PC-3 (cell line): ENCODE results near the gene FHIP2A. TPM values are rescaled to one million over a fixed set of nuclear protein-coding genes. Genes with fewer than 3 reads are reported as not detected.

Source experiments
- ATAC-seq: fragments of 200-7000 bp; cut with Tn5 transposase; 2 replicates; pipeline ENCODE4 v1.9.1; 2020; ENCODE audit warnings: mild to moderate bottlenecking, moderate library complexity
- BruUV-seq: library from RNA; stranded (reverse); fragments of 400-500 nt; replicated peaks from 2 replicates; lab custom pipeline; 2021; lab: Mats Ljungman, UMichigan
- CTCF ChIA-PET: fragments of 300-600 bp; sonication (Branson Sonifier 250); formaldehyde crosslinking; loops from one replicate; lab custom pipeline; 2022; ENCODE audit warnings: antibody characterized with exemption; lab: Charles Lee
- POLR2A ChIA-PET: fragments of 300-600 bp; sonication (Branson Sonifier 250); formaldehyde crosslinking; loops from one replicate; lab custom pipeline; 2022; ENCODE audit warnings: antibody characterized with exemption; ENCODE audit not compliant: unreplicated experiment; lab: Charles Lee
- DNase-seq: peaks from one replicate; pipeline ENCODE4 v3.0.0-alpha.2; 2015
- H2AFZ ChIP-seq: fragments of 300-600 bp; sonication (generic); 2 replicates; pipeline ENCODE4 v1.6.0; 2016; ENCODE audit warnings: antibody characterized with exemption, low read length
- H3F3A ChIP-seq: fragments of 300-600 bp; sonication (generic); one replicate; pipeline ENCODE4 v1.6.0; 2017; ENCODE audit warnings: antibody characterized with exemption, low read length, control low read depth, mild to moderate bottlenecking; ENCODE audit not compliant: unreplicated experiment
- H3K27ac ChIP-seq: fragments of 300-600 bp; sonication (generic); 2 replicates; pipeline ENCODE4 v1.5.1; 2016; ENCODE audit warnings: mild to moderate bottlenecking, low read length
- H3K27me3 ChIP-seq: fragments of 300-600 bp; sonication (generic); 2 replicates; pipeline ENCODE4 v1.6.1; 2016; ENCODE audit warnings: low read length, mixed read lengths
- H3K36me3 ChIP-seq: fragments of 300-600 bp; sonication (generic); 2 replicates; pipeline ENCODE4 v1.6.1; 2016; ENCODE audit warnings: low read depth, mixed run types, low read length, mixed read lengths
- H3K4me1 ChIP-seq: fragments of 300-600 bp; sonication (generic); 2 replicates; pipeline ENCODE4 v1.5.1; 2016; ENCODE audit warnings: low read length; ENCODE audit not compliant: insufficient read depth
- H3K4me2 ChIP-seq: fragments of 300-600 bp; sonication (generic); 2 replicates; pipeline ENCODE4 v1.6.0; 2016; ENCODE audit warnings: low read length
- H3K4me3 ChIP-seq: fragments of 300-600 bp; sonication (generic); 2 replicates; pipeline ENCODE4 v1.5.1; 2016; ENCODE audit warnings: mild to moderate bottlenecking, low read length, mixed read lengths
- H3K79me2 ChIP-seq: fragments of 300-600 bp; sonication (generic); 2 replicates; pipeline ENCODE4 v1.6.1; 2017; ENCODE audit warnings: low read length, mixed read lengths
- H3K9ac ChIP-seq: fragments of 300-600 bp; sonication (generic); 2 replicates; pipeline ENCODE4 v1.6.0; 2016; ENCODE audit warnings: mild to moderate bottlenecking, low read length
- H3K9me2 ChIP-seq: fragments of 300-600 bp; sonication (generic); replicated peaks from 2 replicates; pipeline ENCODE4 v1.6.1; 2016; ENCODE audit warnings: mixed run types, low read length, mixed read lengths
- H3K9me3 ChIP-seq: fragments of 300-600 bp; sonication (generic); 2 replicates; pipeline ENCODE4 v1.6.1; 2016; ENCODE audit warnings: low read length, mixed read lengths
- H4K20me1 ChIP-seq: fragments of 300-600 bp; sonication (generic); 2 replicates; pipeline ENCODE4 v1.6.1; 2016; ENCODE audit warnings: low read length, mixed read lengths
- EZH2 ChIP-seq: fragments of 300-600 bp; sonication (generic); IDR thresholded peaks from one replicate; pipeline ENCODE4 v1.6.1; 2017; ENCODE audit warnings: antibody characterized with exemption, mild to moderate bottlenecking, low read length; ENCODE audit not compliant: unreplicated experiment
- EZH2phosphoT487 ChIP-seq: fragments of 300-600 bp; sonication (generic); IDR thresholded peaks from 2 replicates; pipeline ENCODE4 v1.6.1; 2018; ENCODE audit warnings: mild to moderate bottlenecking, antibody characterized with exemption, low read length, borderline replicate concordance
- intact Hi-C: fragments of 100-400 bp; cut with micrococcal nuclease; formaldehyde crosslinking; loops from 2 replicates; pipeline ENCODE4 v1.9.0; 2023
- total RNA-seq: library from RNA; depleted of rRNA; stranded (reverse); fragments of >200 nt; gene quantifications from 2 replicates; pipeline ENCODE4 v1.2.3, GENCODE V29; 2014
- TF ChIP-seq, protein P1 (sequence below): fragments of 300-600 bp; sonication (generic); conservative IDR thresholded peaks from 2 replicates; pipeline ENCODE4 v1.5.1; 2017; ENCODE audit warnings: antibody characterized with exemption, low read depth, mild to moderate bottlenecking, low read length

FHIP2A gene
- total RNA-seq, 1 experiment from 2014 or later: 3.7 TPM

DNA sequence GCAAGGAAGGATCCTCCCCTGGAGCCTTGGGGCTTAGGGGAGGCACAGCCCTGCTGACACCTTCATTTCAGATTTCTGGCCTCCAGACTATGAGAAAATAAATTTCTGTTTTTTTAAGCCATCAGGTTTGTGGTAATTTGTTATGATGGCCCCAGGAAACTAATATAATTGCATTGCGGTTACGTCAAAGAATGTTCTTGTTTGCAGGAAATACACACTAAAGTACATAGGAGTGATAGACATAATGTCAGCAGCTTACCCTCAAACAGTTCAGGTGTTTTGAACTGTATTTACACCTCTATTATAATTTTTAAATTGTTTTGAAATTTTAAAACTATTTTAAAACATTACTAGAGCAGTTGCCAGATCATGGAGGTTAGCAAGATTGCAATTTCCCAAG is 12.6 kb upstream of the FHIP2A start:
- no peak for ATAC-seq
- no TSS peak for BruUV-seq
- no peak overlapping the region for H2AFZ ChIP-seq
- ChIA-PET CTCF (no interaction called here), POLR2A (interaction anchor here (0.7 kb wide), 1 partner anchor 42 kb away, joined by 5 read pairs; no protein-coding TSS in a partner anchor)
- H3K27me3 ChIP-seq: no peaks in the 10 kb centered on the region
- intact Hi-C loops: no loop called here
- no peak overlapping the region for H3K27ac ChIP-seq
- H3K9ac ChIP-seq: no peak overlapping the region
- no peak overlapping the region for H3K4me3 ChIP-seq
- TF ChIP-seq, protein P1, sequence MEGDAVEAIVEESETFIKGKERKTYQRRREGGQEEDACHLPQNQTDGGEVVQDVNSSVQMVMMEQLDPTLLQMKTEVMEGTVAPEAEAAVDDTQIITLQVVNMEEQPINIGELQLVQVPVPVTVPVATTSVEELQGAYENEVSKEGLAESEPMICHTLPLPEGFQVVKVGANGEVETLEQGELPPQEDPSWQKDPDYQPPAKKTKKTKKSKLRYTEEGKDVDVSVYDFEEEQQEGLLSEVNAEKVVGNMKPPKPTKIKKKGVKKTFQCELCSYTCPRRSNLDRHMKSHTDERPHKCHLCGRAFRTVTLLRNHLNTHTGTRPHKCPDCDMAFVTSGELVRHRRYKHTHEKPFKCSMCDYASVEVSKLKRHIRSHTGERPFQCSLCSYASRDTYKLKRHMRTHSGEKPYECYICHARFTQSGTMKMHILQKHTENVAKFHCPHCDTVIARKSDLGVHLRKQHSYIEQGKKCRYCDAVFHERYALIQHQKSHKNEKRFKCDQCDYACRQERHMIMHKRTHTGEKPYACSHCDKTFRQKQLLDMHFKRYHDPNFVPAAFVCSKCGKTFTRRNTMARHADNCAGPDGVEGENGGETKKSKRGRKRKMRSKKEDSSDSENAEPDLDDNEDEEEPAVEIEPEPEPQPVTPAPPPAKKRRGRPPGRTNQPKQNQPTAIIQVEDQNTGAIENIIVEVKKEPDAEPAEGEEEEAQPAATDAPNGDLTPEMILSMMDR: no peak
- TF ChIP-seq EZH2phosphoT487: no peak
- TF ChIP-seq EZH2: no peak
- H3K9me3 ChIP-seq: no peaks in the 10 kb centered on the region
- no peaks in the 10 kb centered on the region for H3K36me3 ChIP-seq
- no peak for DNase-seq
- no peaks in the 10 kb centered on the region for H3K9me2 ChIP-seq
- no peaks in the 10 kb centered on the region for H3K79me2 ChIP-seq
- no peak overlapping the region for H3K4me2 ChIP-seq
- H3F3A ChIP-seq: no peaks in the 10 kb centered on the region
- no peaks in the 10 kb centered on the region for H3K4me1 ChIP-seq
- no peaks in the 10 kb centered on the region for H4K20me1 ChIP-seq

DNA sequence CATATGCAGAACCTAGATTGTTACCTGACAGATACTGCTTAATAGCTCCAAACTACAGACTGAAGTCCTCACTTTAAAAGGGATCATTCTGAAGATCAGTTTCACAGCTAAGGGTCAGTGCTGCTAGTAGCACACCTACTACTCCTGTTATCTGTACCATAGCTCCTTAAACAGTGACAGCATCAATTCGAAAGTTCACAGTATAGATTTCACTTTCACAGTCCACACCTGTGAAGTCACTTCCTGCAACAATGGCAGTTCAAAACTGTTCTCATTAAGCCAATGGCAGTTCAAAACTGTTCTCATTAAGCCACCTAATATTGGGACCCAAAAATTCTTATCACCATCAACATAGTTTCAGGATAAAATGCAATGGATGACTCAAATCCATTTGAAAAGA is 10.7 kb upstream of the FHIP2A start:
- ATAC-seq (no peak), DNase-seq (no peak)
- Histone ChIP-seq H2AFZ (no peak overlapping the region), H4K20me1 (no peaks in the 10 kb centered on the region), H3F3A (no peaks in the 10 kb centered on the region), H3K9ac (no peak overlapping the region), H3K9me3 (no peaks in the 10 kb centered on the region), H3K79me2 (no peaks in the 10 kb centered on the region), H3K4me2 (no peak overlapping the region), H3K27ac (no peak overlapping the region), H3K27me3 (no peaks in the 10 kb centered on the region), H3K36me3 (no peaks in the 10 kb centered on the region), H3K9me2 (no peaks in the 10 kb centered on the region), H3K4me1 (peaks cover 3% of the 10 kb centered on the region; the same call in 1 of the 2 replicates), H3K4me3 (no peak overlapping the region)
- TF ChIP-seq EZH2: no peak
- TF ChIP-seq EZH2phosphoT487: no peak
- TF ChIP-seq, protein P1: no peak
- CTCF ChIA-PET: no interaction called here
- POLR2A ChIA-PET: no interaction called here
- intact Hi-C loops: no loop called here
- no TSS peak for BruUV-seq

DNA sequence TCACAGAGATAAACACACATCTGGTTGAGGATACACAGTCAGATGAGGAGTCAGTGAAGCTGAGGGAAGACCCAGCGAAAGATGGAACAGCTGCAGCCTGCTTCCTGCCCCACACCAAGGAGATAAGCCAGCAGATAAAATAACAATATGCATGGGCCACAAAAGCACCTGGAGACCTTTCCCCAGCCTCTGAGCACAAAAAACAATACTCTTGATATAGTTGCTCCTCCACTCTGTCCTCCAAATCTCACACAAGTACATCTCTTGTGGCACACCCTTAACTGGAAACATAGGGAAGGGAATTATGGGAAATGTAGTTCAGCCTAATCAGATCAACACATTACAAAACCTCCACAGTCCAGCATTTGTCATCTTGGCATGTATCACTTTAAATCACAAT is 9.7 kb upstream of the FHIP2A start:
- intact Hi-C loops: no loop called here
- Histone ChIP-seq H3K4me2 (no peak overlapping the region), H3F3A (no peaks in the 10 kb centered on the region), H3K36me3 (no peaks in the 10 kb centered on the region), H2AFZ (no peak overlapping the region), H3K27me3 (no peaks in the 10 kb centered on the region), H4K20me1 (no peaks in the 10 kb centered on the region), H3K27ac (no peak overlapping the region), H3K9me3 (no peaks in the 10 kb centered on the region), H3K9ac (no peak overlapping the region), H3K4me3 (no peak overlapping the region), H3K9me2 (no peaks in the 10 kb centered on the region), H3K4me1 (peaks cover 7% of the 10 kb centered on the region; the same call in 1 of the 2 replicates), H3K79me2 (no peaks in the 10 kb centered on the region)
- TF ChIP-seq, protein P1: no peak
- TF ChIP-seq EZH2phosphoT487: no peak
- no peak for TF ChIP-seq EZH2
- CTCF ChIA-PET: no interaction called here
- DNase-seq (no peak), ATAC-seq (no peak)
- POLR2A ChIA-PET: no interaction called here
- no TSS peak for BruUV-seq
